Measurements from ENCODE around the gene ISOC1.
A peak's percentile ranks its signal among the peaks of the same experiment; 100 is the strongest.

The ISOC1 gene

DNA sequence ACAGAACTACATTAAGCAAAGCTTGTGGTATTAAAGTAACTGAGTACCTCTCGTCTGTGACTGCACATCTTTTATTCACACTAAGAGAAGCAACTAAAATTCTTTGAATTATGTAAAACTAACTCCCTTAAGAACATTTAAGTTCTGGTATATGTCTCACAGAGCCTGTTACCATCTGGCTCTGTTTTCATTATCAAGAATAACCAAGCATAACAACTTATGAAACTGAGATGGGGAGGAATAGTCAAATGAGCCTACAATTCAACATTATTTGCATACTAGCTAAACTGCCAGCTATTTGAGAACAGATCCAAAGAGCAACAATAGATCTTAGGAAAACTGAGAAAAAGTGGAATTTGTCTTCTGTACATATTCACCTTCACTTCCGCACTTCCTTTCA is 25.3 kb upstream of the ISOC1 start:
- Histone ChIP-seq H3K27ac (ENCODE audit: low read depth, low read length) (no peak overlapping the region), H3K9ac (ENCODE audit: low read length) (no peak overlapping the region), H3K4me3 (ENCODE audit: low read depth in 1 of 2, low read length in 2 of 2) (no peak overlapping the region), H3K4me1 (ENCODE audit: insufficient read depth, low read length) (no peaks in the 10 kb centered on the region), H3K36me3 (ENCODE audit: insufficient read depth, low read length) (no peaks in the 10 kb centered on the region), H3K9me3 (ENCODE audit: low read length) (no peaks in the 10 kb centered on the region), H3K27me3 (ENCODE audit: control insufficient read depth in 1 of 2, insufficient read depth in 2 of 2, low read length in 2 of 2) (no peaks in the 10 kb centered on the region)

DNA sequence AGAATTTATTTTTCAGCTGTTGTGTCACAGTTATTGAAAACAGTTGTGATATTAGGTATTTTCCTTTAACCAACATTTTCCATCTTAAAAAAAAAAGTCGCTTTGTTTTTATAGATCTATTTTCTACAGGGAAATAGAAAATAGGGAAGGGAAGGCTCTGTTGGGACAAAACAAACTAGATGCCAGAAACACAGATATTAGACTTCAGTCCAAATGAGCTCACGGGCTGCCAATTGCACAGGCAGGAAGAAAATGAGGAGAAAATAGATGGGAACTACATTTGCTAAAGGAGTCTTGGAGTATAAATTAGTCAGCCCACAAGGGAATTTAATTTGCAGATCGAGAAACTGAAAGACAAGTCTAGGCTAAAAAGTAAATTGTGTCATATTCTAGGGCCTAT is 21.4 kb upstream of the ISOC1 start:
- H3K4me1 ChIP-seq (ENCODE audit: insufficient read depth, low read length) = no peaks in the 10 kb centered on the region
- no peak overlapping the region for H3K9ac ChIP-seq (ENCODE audit: low read length)
- H3K27ac ChIP-seq (ENCODE audit: low read depth, low read length) = no peak overlapping the region
- no peak overlapping the region for H3K4me3 ChIP-seq (ENCODE audit: low read depth in 1 of 2, low read length in 2 of 2)
- no peaks in the 10 kb centered on the region for H3K27me3 ChIP-seq (ENCODE audit: control insufficient read depth in 1 of 2, insufficient read depth in 2 of 2, low read length in 2 of 2)
- H3K9me3 ChIP-seq (ENCODE audit: low read length) = no peaks in the 10 kb centered on the region
- no peaks in the 10 kb centered on the region for H3K36me3 ChIP-seq (ENCODE audit: insufficient read depth, low read length)

DNA sequence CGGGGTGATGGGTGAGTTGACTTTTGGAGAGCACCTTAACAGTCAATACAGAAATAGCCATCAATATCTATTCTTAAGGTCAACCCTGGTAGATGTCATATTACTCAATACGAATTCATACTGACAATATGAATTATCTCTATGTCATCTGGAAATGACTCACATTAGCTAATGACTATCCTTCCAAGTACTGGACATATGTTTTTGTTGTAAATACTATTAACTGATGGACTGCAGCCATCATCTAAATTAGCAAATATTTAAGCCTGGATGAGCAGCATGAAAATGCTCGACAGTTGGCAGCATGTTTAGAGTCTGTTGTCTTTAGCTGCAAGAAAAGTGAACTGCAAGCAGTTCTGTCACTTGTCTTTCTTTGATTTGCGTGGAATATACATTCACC is 19.6 kb upstream of the ISOC1 start:
- no peak overlapping the region for H3K4me3 ChIP-seq (ENCODE audit: low read depth in 1 of 2, low read length in 2 of 2)
- no peaks in the 10 kb centered on the region for H3K4me1 ChIP-seq (ENCODE audit: insufficient read depth, low read length)
- H3K27me3 ChIP-seq (ENCODE audit: control insufficient read depth in 1 of 2, insufficient read depth in 2 of 2, low read length in 2 of 2) = no peaks in the 10 kb centered on the region
- no peaks in the 10 kb centered on the region for H3K36me3 ChIP-seq (ENCODE audit: insufficient read depth, low read length)
- no peak overlapping the region for H3K27ac ChIP-seq (ENCODE audit: low read depth, low read length)
- H3K9ac ChIP-seq (ENCODE audit: low read length) = no peak overlapping the region
- no peaks in the 10 kb centered on the region for H3K9me3 ChIP-seq (ENCODE audit: low read length)

DNA sequence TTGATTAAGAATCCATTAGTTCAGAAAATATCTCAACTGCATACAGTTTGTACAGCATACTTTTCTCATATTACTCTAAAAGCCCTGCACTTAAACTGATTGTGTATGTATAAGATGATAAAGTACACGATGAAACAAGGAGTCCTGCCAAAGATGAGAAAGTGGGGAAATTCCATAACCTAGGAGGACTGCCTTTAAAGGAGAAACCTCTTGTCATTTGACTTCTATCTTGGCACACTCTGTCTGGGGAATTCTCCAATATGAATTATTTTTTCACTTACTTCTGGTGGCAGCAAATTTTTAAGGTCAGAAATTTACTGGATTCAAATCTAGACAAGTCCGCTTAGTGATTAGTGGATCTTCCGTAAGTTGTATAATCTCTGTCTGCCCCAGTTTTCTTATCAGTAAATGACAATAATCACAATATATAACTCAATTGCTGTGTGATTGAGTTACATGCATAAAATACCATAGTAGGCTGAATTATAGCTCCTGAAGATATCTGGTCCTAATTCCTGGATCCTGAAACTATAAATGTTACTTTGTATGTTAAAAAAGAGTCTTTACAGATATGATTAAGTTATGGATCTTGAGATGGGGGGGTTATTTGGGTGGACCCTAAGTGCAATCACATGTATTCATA is 17.0 kb upstream of the ISOC1 start:
- H3K9ac ChIP-seq (ENCODE audit: low read length) = no peak overlapping the region
- H3K27ac ChIP-seq (ENCODE audit: low read depth, low read length) = no peak overlapping the region
- H3K4me3 ChIP-seq (ENCODE audit: low read depth in 1 of 2, low read length in 2 of 2) = no peak overlapping the region
- no peaks in the 10 kb centered on the region for H3K27me3 ChIP-seq (ENCODE audit: control insufficient read depth in 1 of 2, insufficient read depth in 2 of 2, low read length in 2 of 2)
- no peaks in the 10 kb centered on the region for H3K9me3 ChIP-seq (ENCODE audit: low read length)
- no peaks in the 10 kb centered on the region for H3K4me1 ChIP-seq (ENCODE audit: insufficient read depth, low read length)
- no peaks in the 10 kb centered on the region for H3K36me3 ChIP-seq (ENCODE audit: insufficient read depth, low read length)

DNA sequence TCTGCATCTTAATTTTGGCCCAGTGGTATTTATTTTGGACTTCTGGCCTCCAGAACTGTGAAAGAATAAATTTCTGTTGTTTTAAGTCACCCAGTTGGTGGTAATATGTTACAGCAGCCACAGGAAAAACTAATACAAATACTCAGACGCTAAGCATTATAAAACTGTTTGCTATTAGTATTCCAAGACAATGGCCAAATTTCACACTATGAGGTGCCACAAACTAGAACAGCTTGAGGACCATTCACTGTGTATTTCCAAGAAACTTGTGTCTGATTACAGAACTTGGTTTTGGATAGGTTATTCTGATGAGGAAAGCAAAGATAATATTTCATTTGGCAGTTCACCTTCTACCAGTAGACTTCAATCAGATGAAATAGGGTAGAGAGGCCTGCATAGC is 16.3 kb upstream of the ISOC1 start:
- no peaks in the 10 kb centered on the region for H3K36me3 ChIP-seq (ENCODE audit: insufficient read depth, low read length)
- no peaks in the 10 kb centered on the region for H3K27me3 ChIP-seq (ENCODE audit: control insufficient read depth in 1 of 2, insufficient read depth in 2 of 2, low read length in 2 of 2)
- no peak overlapping the region for H3K4me3 ChIP-seq (ENCODE audit: low read depth in 1 of 2, low read length in 2 of 2)
- H3K9ac ChIP-seq (ENCODE audit: low read length) = no peak overlapping the region
- no peaks in the 10 kb centered on the region for H3K9me3 ChIP-seq (ENCODE audit: low read length)
- H3K27ac ChIP-seq (ENCODE audit: low read depth, low read length) = no peak overlapping the region
- H3K4me1 ChIP-seq (ENCODE audit: insufficient read depth, low read length) = no peaks in the 10 kb centered on the region

DNA sequence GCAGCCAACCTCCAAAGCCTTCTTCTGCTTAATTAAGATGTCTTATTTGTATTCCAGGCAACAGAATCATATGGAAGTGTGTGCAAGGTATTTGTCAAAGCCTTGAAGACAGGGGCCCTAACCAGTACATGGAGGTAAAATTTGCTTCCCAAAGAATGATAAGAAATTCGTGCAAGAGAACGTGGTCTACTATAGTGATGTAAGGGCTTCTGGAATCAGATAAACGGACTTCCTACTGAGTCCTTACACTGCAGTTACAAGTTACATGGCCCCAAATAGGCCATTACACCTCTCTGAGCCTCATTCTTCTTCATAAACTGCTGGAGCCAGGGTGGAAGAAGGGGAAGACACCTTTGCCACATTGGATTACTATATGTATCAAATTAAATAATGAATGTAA is 15.9 kb upstream of the ISOC1 start:
- no peak overlapping the region for H3K9ac ChIP-seq (ENCODE audit: low read length)
- no peak overlapping the region for H3K27ac ChIP-seq (ENCODE audit: low read depth, low read length)
- no peaks in the 10 kb centered on the region for H3K9me3 ChIP-seq (ENCODE audit: low read length)
- H3K4me3 ChIP-seq (ENCODE audit: low read depth in 1 of 2, low read length in 2 of 2) = no peak overlapping the region
- H3K27me3 ChIP-seq (ENCODE audit: control insufficient read depth in 1 of 2, insufficient read depth in 2 of 2, low read length in 2 of 2) = no peaks in the 10 kb centered on the region
- no peaks in the 10 kb centered on the region for H3K4me1 ChIP-seq (ENCODE audit: insufficient read depth, low read length)
- H3K36me3 ChIP-seq (ENCODE audit: insufficient read depth, low read length) = no peaks in the 10 kb centered on the region

DNA sequence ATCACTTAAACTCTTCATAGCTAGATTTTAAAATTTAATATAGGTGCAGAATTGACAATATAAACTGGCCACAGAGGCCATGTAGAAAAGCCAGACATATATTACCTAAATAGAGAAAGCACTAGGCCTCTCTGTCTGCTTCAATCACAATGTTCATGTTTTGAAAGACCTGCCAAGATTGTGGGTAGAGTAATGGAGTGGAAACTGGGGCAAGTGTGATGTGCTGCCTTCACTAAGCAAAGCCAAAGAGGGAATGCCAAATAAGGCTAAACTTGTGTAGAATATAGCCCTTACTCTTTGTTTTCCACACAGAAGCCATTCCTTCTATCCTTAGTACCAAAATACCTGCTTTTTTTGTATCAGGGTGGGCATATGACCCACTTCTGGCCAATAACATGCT is 15.1 kb upstream of the ISOC1 start:
- Histone ChIP-seq H3K9me3 (ENCODE audit: low read length) (no peaks in the 10 kb centered on the region), H3K9ac (ENCODE audit: low read length) (no peak overlapping the region), H3K36me3 (ENCODE audit: insufficient read depth, low read length) (no peaks in the 10 kb centered on the region), H3K4me1 (ENCODE audit: insufficient read depth, low read length) (no peaks in the 10 kb centered on the region), H3K27me3 (ENCODE audit: control insufficient read depth in 1 of 2, insufficient read depth in 2 of 2, low read length in 2 of 2) (no peaks in the 10 kb centered on the region), H3K27ac (ENCODE audit: low read depth, low read length) (no peak overlapping the region), H3K4me3 (ENCODE audit: low read depth in 1 of 2, low read length in 2 of 2) (no peak overlapping the region)

DNA sequence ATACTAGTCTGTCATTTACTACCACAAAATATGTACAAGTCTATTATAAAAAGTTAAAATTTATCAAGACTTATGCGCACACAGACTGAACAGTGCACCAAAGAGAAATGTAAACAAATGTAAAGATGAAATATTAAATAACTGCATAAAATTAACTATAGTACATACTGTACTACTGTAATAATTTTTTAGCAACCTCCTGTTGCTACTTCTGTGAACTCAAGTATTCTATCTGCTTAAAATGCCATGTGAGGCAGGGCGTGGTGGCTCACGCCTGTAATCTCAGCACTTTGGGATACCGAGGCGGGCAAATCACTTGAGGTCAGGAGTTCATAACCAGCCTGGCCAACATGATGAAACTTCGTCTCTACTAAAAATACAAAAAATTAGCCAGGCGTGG is 13.8 kb upstream of the ISOC1 start:
- Histone ChIP-seq H3K4me1 (ENCODE audit: insufficient read depth, low read length) (no peaks in the 10 kb centered on the region), H3K4me3 (ENCODE audit: low read depth in 1 of 2, low read length in 2 of 2) (no peak overlapping the region), H3K27me3 (ENCODE audit: control insufficient read depth in 1 of 2, insufficient read depth in 2 of 2, low read length in 2 of 2) (no peaks in the 10 kb centered on the region)

DNA sequence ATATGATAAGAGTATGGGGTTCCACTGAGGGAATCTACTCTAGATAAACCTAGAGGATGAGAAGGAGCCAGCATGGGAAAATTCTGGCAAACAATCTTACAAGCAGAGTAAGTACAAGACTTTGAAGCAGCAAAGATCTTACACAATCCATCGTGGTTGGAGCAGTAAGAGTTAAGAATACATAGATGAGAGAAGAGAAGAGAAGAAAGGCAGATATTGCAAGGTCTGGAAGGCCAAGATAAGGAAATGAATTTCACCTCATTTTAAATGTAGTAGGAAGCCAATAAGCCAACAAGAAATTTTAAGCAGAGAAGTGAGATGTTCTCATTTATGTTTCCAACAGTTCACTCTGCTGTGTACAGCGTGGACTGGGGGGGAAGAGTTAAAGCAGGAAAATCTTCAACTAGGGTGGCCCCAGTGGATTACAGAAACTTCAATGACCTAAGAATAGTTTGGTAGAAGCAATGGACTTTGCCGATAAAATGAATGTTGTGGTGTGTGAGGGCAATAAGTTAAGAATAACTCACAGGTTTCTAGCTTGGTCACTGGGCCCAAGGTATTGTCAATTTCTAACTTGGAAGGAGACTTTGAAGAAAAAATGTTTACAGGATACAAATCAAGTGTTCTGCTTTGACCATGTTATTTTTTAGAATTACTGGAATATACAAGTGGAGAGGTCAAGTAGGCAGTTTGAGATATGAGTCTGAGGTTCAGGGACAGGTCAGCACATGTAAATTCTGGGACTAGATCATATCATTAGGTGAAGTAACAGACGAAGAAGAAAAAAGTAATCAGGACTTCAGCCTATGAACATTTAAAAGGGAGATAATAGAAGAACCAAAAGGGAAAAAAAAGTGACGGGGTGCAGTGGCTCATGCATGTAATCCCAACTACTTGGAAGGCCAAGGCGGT is 12.1 kb upstream of the ISOC1 start:
- no peaks in the 10 kb centered on the region for H3K4me1 ChIP-seq (ENCODE audit: insufficient read depth, low read length)
- no peak overlapping the region for H3K9ac ChIP-seq (ENCODE audit: low read length)
- no peaks in the 10 kb centered on the region for H3K9me3 ChIP-seq (ENCODE audit: low read length)
- H3K27ac ChIP-seq (ENCODE audit: low read depth, low read length) = no peak overlapping the region
- no peak overlapping the region for H3K4me3 ChIP-seq (ENCODE audit: low read depth in 1 of 2, low read length in 2 of 2)
- H3K27me3 ChIP-seq (ENCODE audit: control insufficient read depth in 1 of 2, insufficient read depth in 2 of 2, low read length in 2 of 2) = no peaks in the 10 kb centered on the region
- no peaks in the 10 kb centered on the region for H3K36me3 ChIP-seq (ENCODE audit: insufficient read depth, low read length)

More for the DNA sequence above, 13.8 kb upstream of the ISOC1 start:
- Histone ChIP-seq H3K27ac (ENCODE audit: low read depth, low read length) (no peak overlapping the region), H3K36me3 (ENCODE audit: insufficient read depth, low read length) (no peaks in the 10 kb centered on the region), H3K9me3 (ENCODE audit: low read length) (no peaks in the 10 kb centered on the region), H3K9ac (ENCODE audit: low read length) (no peak overlapping the region)

DNA sequence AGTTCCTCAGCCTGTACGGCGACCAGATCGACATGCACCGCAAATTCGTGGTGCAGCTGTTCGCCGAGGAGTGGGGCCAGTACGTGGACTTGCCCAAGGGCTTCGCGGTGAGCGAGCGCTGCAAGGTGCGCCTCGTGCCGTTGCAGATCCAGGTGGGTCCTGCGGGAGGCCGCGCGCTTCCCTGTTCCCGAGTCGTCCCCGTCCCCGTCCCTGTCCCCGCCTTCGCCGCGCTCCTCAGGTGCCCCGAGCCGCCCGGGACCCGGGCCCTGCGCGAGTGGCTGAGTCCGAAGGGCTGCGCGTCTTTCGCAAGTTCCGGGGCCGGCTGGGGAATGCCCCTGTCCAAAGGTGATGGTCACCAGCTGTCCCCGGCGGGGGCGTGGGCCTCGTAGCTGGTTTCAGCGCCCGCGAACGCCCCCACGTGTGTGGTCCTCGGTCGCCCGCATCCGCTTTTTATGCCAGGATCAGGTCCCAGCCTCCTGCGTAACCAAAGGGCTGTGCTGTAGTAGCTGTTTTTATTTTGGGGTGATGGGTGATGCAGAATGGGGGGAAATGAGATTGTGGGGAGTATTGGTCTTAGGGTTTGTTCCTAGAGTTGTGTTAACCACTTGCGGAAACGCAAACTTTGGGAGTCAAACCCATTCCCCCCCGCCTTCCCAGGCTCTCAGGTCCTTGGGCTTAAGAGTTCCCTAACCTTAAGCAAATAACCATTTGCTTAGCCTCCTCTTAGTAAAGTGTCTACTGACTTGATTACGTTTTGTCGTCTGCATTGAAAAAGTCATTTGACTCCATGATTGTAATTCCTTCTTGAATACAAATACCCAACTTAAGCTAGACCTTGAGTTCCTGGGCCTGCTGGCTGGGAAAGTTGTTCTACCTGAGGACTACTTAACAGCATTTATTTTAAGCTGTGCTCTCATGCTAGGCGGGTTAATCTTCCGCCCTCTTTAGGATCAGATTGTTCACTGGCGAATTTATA is 663 bp downstream of the ISOC1 start:
- H3K27ac ChIP-seq (ENCODE audit: low read depth, low read length) = peak overlapping the region; percentile 59
- no peaks in the 10 kb centered on the region for H3K9me3 ChIP-seq (ENCODE audit: low read length)
- H3K36me3 ChIP-seq (ENCODE audit: insufficient read depth, low read length) = no peaks in the 10 kb centered on the region
- H3K9ac ChIP-seq (ENCODE audit: low read length) = peak overlapping the region; percentile 63
- peak overlapping the region; percentile 78 to 81 for H3K4me3 ChIP-seq (ENCODE audit: low read depth in 1 of 2, low read length in 2 of 2)
- peaks cover 23% of the 10 kb centered on the region for H3K4me1 ChIP-seq (ENCODE audit: insufficient read depth, low read length)
- H3K27me3 ChIP-seq (ENCODE audit: control insufficient read depth in 1 of 2, insufficient read depth in 2 of 2, low read length in 2 of 2) = no peaks in the 10 kb centered on the region

DNA sequence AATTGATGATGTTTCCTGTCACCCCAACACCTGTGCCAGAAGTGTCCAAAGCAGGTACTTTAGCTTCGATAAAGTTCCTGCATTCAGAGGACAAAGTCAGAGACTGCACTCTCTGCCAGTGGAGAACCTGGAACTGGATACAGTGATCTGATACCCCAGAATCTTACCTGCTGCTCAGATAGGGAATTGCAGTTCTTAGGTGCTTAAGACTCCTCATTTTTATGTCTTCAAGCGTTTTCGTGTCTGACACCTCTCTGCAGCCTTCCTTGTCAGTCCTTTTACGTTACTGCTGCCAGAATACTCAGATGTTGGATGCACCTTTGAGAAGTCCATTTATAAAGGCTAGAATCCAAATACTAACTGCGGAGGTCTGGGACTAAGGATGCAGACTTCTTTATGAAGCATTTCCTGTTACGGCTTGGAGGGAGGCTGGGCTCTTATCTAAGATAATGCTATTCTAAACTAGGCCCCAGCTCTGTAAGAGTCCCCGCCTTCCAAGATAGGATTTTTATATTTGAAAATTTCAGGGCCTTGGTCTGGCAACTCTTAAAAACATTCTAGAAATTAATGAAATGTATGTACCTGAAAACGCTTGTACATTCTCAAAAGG is 1.9 kb downstream of the ISOC1 start:
- no peaks in the 10 kb centered on the region for H3K9me3 ChIP-seq (ENCODE audit: low read length)
- peaks cover 23% of the 10 kb centered on the region for H3K4me1 ChIP-seq (ENCODE audit: insufficient read depth, low read length)
- no peak overlapping the region for H3K4me3 ChIP-seq (ENCODE audit: low read depth in 1 of 2, low read length in 2 of 2)
- no peaks in the 10 kb centered on the region for H3K36me3 ChIP-seq (ENCODE audit: insufficient read depth, low read length)
- no peak overlapping the region for H3K9ac ChIP-seq (ENCODE audit: low read length)
- H3K27me3 ChIP-seq (ENCODE audit: control insufficient read depth in 1 of 2, insufficient read depth in 2 of 2, low read length in 2 of 2) = no peaks in the 10 kb centered on the region
- H3K27ac ChIP-seq (ENCODE audit: low read depth, low read length) = no peak overlapping the region
